SU-DHL-6 (cell line): ENCODE data around the gene USP12.

Experiments
- EZH2phosphoT487 ChIP-seq: fragments of 200-600 bp; sonication (generic), shearing (Covaris generic); conservative IDR thresholded peaks from 2 replicates; pipeline ENCODE4 v1.6.1; 2018; ENCODE audit warnings: mild to moderate bottlenecking, antibody characterized with exemption, low read length, moderate library complexity, mixed read lengths
- TF ChIP-seq, protein P1 (sequence below): fragments of 200-600 bp; sonication (generic); IDR thresholded peaks from one replicate; pipeline ENCODE4 v1.5.1; 2017; ENCODE audit warnings: antibody characterized with exemption, mild to moderate bottlenecking, low read length, moderate library complexity; ENCODE audit not compliant: insufficient read depth, poor library complexity, severe bottlenecking

- TF ChIP-seq, protein P1, sequence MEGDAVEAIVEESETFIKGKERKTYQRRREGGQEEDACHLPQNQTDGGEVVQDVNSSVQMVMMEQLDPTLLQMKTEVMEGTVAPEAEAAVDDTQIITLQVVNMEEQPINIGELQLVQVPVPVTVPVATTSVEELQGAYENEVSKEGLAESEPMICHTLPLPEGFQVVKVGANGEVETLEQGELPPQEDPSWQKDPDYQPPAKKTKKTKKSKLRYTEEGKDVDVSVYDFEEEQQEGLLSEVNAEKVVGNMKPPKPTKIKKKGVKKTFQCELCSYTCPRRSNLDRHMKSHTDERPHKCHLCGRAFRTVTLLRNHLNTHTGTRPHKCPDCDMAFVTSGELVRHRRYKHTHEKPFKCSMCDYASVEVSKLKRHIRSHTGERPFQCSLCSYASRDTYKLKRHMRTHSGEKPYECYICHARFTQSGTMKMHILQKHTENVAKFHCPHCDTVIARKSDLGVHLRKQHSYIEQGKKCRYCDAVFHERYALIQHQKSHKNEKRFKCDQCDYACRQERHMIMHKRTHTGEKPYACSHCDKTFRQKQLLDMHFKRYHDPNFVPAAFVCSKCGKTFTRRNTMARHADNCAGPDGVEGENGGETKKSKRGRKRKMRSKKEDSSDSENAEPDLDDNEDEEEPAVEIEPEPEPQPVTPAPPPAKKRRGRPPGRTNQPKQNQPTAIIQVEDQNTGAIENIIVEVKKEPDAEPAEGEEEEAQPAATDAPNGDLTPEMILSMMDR = no peak
- TF ChIP-seq EZH2phosphoT487 = no peak
These were observed 13.3 kb downstream of the USP12 start for GRCh38 chr13:27158335-27158734.
